Stimulated activated CD4-positive, alpha-beta T cell treated with anti-CD3 and anti-CD28 coated beads, Interleukin-1b, Interleukin-23, amount 100 ng/mL, for 1 hour (primary cell): ENCODE measurements around the gene PDE3A.

Experiments
- DNase-seq, 2 donors: peaks; one replicate each; pipeline ENCODE4 v3.0.0-alpha.2; 2020; ENCODE audit warnings: low read depth in 2 of 2

PDE3A gene

DNA sequence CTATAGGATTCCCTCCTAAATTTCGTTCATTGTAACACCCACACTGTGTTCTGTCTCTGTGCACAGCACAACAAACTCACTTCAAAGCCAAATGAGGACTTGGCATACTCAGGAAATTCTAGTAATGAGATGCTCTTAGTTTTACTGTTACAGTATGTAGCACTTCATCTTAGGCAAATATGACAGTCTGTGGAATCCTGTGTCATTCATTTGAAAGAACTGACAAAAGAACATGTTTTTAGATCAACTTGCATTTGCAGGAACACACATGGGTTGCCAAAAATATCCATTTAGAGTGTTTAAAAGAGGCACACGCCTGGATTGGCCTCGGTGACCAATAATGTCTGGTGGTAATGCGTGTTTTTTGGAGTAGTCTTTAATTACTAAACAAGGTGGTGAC, 56.5 kb downstream of the PDE3A start:
- DNase-seq: no peak

DNA sequence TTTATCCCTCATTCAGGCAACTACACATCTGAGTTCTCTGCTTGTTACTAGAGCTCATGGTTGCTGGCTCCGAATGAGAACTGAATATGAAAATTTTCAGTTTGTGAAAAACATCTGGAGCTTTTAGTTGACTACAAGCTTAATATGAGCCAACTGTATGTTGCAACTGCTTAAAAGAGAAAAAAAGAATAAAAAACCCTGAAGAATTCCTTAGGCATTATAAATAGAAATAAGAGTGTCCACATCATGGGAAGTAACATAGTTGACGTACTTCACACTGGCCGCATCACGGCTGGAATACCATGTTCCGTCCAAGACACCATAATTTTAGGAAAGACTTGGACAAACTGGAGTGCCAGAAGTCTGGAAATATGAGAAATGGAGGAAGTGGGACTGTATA, 57.9 kb downstream of the PDE3A start:
- no peak for DNase-seq

DNA sequence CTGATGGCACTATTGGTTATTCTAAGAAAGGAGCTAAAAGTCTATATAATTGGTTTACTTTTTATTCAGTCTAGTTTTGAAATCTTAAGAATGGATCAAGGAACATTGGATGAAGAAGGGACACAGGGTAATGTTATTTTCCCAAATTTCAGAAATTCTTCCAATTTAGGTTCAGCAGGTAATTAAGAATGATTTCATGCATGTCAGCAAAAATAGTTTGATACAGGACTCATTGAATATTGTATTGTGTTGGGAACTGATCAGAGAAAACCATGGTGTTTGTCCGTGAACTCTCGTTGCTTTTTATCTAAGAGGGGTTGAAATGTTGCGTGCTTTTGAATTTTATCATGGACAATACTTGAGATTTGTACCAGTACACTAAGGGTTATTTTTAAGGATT, 58.6 kb downstream of the PDE3A start:
- DNase-seq: no peak

DNA sequence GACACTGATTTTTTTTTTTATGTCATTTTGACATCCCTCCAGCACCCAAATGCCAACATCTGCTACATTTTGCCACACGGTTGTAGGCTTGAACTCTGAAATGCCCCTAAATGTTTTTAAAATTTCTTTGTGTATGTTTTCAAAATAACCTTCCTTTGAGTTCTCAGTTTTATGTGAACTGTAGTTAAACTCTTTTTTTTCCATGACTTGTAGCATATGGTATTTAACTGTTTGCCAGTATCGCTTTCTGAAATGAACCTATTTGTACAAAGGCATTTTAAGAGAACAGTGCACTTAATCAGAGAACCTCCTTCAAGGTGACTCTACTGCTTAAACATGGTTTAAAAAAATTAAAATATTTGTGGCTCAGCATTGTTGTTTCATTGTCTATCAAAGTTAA, 61.5 kb downstream of the PDE3A start:
- no peak for DNase-seq

DNA sequence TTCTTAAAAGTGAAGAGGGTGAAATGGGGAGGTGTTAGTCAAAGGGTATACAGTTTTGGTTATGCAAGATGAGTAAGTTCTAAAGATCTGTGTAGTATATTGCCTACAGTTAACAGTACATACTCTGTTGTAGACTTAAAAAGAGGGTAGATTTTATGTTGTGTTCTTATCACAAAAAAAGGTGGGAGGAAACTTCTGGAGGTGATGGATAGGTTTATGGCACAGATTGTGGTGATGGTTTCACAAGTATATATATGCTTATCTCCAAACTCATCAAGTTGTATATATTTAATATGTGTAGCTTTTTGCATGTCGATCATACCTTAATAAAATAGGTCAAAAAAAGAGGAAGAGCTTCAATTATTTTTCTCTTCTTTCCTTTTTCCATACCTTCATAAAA, 64.0 kb downstream of the PDE3A start:
- no peak for DNase-seq

DNA sequence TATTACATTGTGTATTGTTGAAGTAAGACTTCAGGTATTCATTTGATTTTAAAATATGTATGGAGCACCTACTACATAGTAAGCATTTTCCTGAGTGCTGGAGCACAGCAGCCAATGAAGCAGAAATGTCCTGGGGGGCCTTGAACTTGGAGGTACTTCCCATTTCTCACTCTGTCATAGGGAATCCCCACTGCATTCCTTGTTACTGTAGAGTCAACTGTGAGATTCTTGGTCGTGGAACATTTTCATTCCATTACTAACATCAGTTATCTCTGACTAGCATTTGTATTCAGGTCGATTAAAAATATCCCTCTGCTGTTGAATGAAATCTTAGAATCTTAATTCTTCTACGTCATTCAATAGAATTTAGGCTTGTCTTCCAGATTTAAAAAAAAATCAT, 66.7 kb downstream of the PDE3A start:
- DNase-seq: no peak

DNA sequence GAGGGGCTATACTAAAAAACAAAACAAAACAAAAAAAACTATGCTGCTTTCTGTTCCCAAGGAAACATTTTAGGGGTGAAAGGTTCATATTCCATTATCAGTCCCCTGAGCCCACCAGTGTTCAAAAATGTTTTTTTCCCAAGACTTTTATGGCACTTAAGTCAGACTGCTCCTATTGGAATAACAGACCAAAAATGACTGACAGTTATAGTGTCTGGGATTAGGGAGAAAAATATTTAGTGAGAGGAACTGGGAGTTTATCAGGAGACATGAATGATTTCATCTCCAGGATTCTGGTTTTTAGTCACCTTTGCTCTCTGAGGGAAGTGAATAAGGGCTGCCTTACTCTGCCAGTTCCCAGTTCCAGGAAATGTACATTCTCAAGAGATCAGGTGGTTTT, 68.0 kb downstream of the PDE3A start:
- DNase-seq: no peak

DNA sequence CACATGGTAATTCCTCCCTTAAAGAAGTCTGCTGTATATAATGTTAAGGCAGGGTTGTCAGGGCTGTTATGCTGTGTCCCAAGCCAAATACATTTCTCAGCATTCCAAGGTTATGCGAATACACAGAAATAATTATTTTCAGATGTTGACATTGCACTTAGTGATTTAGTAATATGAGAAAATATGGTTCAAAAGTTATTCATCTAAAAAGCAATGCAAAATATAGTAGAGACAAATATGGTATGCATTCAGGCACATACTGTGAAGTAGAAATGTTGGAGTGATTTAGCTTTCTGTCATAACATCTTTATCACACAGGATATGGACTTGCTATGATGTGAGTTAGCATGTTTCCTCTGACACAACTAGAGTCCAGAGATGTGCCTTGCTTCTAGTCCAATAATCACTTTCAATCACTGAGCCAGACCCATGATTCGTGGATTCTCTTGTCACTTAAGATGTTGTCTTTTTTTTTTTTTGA, 70.0 kb downstream of the PDE3A start:
- no peak for DNase-seq

DNA sequence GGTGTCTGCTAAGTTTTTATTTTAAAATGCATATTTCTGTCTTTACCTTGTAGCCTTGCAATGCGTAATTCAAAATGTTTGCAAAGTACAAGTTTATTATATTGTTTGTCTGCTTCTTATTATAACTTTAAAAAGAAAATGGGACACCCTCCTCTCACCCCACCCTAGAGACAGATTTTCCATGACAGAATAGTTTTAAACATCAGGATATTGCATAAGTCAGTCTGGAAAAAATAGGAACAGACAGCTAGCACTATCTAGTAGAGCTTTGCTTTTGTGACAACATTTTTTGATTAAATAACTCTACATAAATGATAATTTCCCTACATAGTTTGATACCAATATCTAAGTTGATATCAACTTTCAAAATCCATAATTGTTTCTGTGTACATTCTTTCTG, 71.3 kb downstream of the PDE3A start:
- no peak for DNase-seq

DNA sequence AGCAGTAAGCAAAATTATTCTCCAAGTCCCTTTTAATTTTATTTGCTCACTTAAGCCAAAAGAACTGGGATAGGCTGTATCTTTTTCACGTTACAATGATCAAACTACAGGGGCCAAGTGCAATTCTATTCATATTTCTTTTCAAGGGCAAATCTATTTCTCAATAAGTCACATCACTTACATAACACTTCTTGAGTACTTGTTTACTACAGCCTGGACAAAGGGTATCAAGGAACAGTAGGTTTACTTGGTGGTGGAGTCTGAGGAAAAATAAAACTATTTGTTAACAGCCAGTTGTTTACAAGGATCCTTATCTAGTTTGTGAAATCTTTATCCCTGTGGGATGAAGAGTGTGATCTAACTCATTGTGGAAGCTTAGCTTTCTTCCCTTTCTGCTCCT, 72.1 kb downstream of the PDE3A start:
- no peak for DNase-seq

DNA sequence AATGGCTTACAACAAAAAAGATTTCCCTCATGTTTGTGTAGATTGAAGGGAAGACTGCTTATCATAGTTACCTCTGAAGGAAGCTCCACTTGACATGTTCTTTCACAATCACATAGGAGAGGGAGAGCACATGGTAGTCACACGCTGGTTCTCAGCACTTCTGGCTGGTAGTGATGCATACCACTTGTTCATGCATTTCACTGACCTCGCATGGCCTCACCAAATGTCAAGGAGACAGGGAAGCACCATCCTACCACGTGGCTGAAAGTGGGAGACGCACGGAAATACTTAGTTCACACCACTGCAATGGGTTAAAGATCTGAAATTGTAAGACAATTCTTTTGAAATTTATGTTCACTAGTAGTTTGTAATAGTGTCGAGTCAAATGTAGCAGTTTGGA, 74.0 kb downstream of the PDE3A start:
- no peak for DNase-seq

DNA sequence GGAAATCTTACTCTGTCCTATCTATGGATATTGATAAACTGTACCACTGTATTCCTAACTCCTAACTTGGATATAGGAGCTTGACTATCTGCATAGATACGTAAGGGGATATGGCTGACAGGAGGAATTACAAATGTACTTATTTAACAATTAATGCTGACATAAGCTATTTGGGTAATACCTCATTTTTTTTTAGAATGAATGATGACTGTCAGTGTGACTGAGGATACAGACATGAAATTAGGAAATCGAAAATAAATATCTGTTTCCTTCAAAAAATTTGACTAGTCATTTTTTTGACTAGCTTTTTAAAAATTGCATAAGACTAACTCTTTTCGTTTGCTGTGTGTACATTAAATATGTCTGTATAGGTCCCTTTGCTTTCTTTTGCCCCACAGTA, 74.9 kb downstream of the PDE3A start:
- DNase-seq: no peak

DNA sequence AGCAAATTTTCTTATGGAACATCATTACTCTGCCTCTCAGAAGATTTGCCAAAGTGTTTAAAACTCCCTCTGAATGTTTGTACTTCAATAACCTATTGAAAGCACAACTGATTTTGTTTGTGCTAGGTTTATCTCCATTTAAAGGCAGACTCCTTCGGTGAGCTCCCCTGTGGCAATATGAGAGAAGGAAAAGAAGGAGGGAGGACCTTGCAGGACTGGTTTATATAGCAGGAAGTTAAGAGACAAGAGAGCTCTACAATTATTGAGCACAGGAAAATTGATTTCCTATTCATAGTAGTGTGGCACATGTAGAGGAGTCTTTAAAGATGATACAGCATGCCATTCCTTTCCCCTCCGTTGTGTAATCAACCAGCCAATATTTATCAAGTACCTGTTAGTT, 75.5 kb downstream of the PDE3A start:
- DNase-seq: no peak

DNA sequence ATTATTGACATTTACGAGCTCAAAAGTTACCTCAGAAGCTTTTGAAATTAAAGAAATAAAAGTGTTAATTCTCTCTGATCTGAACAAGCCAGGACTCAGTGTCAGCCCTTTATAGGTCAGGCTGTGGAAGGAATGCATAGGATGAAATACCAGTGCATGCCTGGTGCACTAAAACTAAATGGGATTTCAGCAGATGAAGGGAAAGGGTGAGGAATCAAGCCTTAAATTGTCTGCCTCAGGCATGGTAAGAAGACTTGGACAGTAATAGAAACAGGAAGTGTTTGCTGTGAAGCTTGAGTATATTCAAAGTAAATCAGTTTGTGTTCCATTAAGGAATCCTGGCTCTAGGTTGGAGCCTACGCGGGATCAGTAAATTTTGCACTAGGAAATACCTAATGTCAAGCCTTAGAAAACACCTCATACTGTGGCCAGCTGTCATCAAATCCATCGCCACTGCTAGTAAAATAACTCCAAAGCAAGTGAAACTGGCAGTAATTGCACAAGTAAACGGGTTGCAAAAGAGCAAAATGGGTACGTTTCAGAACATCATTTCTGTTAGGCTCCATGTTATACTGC, 76.3 kb downstream of the PDE3A start:
- DNase-seq: no peak

DNA sequence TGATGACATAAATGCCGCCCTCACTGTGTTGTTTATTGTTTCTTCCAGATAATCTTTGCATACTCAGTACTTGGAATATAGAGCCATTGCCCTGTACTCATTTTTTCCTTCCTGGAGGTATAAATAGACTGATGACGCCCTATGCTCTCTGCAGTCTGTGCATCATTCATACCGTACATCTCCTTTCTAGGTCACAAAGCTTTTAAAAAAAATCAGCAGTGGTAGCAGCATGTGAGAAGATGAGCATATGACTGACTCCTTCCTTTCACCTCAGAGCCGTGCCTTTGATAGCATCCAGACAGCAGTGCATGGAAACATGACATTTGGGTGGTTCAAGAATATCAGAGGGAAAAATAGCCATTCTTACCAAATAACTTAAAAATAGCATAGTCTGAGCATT, 77.3 kb downstream of the PDE3A start:
- no peak for DNase-seq

DNA sequence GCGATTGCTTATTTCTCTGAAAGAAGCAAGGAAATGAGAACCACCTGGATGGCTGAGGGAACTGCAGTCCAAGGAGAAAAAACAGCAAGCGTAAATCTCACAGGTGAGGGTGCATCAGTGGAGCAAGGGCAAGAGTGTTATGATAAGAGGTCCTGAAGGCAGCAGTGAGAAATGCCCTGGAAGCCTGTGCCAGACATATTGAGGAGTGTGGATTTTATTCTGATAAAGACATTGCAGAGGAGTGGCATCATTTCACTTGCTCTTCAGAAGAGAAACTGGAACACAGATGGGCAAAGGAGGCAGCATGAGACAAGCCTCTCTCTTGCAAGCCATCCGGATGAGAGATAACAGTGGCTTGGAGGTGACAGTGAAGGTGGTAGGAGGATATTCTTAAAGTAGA, 78.5 kb downstream of the PDE3A start:
- no peak for DNase-seq

DNA sequence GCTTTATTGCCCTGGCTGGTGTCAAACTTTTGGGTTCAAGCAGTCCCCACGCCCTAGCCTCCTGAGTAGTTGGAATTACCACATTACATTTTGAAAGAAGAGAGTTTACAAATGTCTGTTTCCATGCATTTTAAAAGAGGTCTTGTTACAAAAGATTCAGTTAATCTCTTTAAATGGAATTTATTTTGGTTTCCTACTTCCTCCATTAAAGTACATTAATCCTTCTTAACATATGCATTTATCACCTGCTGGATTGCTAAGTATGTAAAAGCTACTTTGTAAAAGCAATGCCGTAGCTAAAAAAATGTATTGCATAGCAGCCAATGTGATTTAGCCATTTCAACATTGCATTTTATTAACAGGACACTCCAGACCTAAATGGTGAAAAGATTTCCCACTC, 80.4 kb downstream of the PDE3A start:
- no peak for DNase-seq

DNA sequence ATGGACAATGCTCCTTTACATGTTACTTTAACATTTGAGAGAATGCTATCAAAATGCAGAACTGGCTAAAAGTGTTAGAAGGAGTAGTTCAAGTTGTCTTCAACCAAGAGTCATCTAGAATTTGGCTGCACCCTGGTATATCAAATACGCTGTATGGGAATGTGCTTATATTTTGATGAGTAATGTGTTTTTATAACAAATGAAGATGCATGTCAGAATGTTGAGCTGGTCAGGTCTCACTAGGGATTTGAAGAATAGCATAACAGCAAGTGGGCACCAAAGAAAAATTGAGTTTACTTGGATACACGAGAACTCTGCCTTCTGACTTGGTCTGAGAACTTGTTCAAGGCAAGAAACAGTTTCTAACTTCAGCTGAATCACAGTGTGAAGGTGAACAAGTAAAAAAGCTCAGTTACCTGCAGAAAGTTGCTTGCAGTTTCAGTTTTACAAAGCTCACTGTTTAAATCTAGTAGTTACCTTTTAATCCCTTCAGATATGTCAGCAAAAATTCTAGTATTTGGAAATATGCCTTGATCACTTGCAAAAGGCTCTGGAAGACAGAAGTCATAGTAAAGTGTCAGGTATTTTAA, 82.3 kb downstream of the PDE3A start:
- no peak for DNase-seq

DNA sequence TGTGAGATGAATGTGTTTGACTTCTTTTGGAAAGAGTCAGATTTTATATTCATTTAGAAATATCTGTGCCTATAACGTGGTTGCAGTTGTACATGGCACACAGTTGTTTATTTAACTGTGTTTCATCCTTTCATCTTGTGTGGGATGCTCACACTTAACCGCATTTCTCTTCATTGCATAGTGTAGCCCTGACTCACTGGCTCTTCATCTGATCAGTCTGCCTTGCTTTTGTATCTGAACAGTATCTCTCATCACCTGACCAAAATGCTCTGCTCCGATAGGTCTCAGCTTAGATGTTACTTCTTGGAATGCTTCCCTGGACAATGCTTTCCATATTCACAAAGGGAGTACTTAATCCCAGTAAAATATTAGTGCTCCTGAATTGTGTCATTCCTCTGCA, 83.4 kb downstream of the PDE3A start:
- DNase-seq: no peak

DNA sequence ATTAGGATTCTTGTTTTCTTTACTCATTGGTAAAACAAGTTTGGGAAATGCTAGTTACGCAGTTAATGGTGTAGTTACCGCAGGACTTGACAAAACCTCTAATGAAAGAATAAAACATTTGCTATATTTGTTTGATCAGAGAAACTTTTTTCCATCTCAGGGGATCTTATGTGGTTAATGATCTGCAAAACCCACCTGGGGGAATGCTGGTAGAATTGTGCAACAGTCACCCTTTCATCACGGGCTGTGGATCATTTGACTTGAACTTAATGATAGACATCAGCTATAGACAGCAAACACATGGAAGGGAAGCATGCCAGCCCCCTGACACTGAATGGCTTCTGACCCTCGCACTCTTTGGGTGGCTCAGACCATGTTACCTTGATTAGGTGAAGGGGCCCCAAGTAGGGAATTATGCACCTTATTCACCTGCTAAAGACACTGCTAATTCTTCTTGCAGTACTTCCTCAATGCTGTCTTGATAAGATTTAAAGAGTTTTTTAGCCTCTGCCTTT, 84.2 kb downstream of the PDE3A start:
- DNase-seq: no peak

DNA sequence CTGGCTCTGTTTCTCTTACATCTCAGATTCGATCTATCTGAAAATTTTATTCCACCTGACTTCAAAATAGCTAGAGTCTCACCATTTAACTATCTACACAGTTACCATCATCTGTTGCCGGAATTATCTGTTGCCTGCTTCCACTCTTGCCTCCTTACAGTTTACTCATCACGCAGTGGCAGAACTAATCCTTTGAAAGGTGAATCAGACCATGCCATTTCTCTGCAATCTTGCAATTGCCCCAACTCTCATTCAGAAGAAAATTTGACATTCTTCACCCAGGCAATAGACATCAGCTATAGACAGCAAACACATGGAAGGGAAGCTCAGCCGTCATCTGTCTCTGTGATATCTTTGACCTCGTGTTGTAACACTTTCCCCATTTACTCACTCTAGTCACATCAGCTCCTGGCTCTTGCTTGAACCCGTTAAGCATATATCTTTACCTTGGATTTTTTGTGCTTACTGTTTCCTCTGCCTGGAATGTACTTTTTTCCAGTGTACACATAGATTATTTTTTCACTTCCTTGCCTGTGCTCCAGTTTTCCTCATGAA, 85.5 kb downstream of the PDE3A start:
- no peak for DNase-seq

DNA sequence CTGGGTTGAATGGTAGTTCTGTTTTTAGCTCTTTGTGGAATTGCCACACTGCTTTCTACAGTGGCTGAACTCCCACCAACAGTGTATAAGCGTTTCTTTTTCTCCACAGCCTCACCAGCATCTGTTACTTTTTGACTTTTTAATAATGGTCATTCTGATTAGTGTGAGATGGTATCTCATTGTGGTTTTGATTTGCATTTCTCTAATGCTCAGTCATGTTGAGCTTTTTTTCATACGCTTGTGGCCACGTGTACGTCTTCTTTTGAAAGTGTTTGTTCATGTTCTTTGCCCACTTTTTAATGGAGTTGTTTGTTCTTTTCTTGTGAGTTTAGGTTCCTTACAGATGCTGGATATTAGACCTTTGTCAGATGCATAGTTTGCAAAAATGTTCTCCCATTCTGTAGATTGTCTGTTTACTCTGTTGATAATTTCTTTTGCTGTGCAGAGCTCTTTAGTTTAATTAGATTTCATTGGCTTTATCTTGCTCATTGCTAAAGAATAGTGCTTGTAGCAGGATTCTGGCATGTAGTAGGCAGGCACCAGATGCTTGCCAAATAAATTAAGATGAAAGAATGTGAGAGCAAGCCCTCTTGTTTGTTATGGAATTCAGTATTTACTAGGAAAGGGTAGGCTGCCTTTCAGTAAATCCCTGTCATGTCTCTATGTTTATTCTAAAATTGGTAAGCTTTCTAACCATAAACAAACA, 86.8 kb downstream of the PDE3A start:
- no peak for DNase-seq

DNA sequence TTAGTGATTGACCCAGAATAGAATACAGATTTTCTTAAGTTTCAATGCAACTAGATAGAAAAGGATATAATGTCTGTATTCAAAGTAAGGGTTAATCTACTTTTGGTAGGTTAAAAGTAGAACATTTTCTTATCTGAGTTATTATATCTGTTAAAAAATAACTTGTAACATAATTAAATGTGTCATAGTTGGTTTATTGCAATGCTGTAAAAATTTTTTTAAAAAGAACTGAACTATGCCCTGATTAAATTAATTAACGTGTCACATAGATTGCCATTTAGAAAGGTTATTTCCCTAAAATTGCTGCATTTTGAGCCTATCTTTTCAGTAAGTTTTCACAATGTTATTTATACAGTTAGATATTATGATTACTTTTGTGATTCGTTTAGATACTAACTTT, 89.2 kb downstream of the PDE3A start:
- DNase-seq: no peak
